Fibroblast of villous mesenchyme (primary cell): ENCODE results near the gene ZNF782. TPM values are rescaled to one million over a fixed set of nuclear protein-coding genes. Genes with fewer than 3 reads are reported as not detected.

ENCODE experiments used
- DNase-seq: peaks from one replicate; pipeline ENCODE4 v3.0.0-alpha.2; 2010; ENCODE audit warnings: low read depth
- H3K4me3 ChIP-seq: 2 replicates; pipeline ENCODE4 v1.5.1; 2011; ENCODE audit warnings: low read depth, mild to moderate bottlenecking, low read length
- total RNA-seq: library from RNA; depleted of rRNA; stranded (reverse); fragments of >200 nt; gene quantifications from 2 replicates; pipeline ENCODE4 v1.2.3, GENCODE V29; 2012
- TF ChIP-seq, protein P1 (sequence below): IDR thresholded peaks from 2 replicates; pipeline ENCODE4 v1.5.1; 2012; ENCODE audit warnings: low read depth, mild to moderate bottlenecking, low read length; ENCODE audit not compliant: insufficient read depth

Gene ZNF782
- total RNA-seq, 1 donor = 5.6 TPM

DNA sequence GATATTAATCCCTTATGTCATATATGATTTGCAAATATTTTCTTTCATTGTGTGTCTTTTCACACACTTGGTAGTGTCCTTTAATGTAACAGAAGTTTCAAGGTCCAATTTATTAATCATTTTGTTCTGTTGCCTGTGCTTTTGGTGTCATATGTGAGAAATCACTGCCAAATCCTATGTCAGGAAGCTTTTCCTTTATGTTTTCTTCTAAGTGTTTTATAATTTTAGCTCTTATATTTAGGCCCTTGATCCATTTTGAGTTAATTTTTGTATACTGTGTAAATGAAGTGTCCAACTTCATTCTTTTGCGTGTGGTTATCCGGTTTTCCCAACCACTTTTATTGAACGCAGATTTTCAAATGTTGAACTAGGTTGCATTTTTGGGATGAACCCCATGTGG is 70.3 kb downstream of the ZNF782 start:
- H3K4me3 ChIP-seq = no peak overlapping the region
- DNase-seq = no peak
- TF ChIP-seq, protein P1, sequence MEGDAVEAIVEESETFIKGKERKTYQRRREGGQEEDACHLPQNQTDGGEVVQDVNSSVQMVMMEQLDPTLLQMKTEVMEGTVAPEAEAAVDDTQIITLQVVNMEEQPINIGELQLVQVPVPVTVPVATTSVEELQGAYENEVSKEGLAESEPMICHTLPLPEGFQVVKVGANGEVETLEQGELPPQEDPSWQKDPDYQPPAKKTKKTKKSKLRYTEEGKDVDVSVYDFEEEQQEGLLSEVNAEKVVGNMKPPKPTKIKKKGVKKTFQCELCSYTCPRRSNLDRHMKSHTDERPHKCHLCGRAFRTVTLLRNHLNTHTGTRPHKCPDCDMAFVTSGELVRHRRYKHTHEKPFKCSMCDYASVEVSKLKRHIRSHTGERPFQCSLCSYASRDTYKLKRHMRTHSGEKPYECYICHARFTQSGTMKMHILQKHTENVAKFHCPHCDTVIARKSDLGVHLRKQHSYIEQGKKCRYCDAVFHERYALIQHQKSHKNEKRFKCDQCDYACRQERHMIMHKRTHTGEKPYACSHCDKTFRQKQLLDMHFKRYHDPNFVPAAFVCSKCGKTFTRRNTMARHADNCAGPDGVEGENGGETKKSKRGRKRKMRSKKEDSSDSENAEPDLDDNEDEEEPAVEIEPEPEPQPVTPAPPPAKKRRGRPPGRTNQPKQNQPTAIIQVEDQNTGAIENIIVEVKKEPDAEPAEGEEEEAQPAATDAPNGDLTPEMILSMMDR = no peak

DNA sequence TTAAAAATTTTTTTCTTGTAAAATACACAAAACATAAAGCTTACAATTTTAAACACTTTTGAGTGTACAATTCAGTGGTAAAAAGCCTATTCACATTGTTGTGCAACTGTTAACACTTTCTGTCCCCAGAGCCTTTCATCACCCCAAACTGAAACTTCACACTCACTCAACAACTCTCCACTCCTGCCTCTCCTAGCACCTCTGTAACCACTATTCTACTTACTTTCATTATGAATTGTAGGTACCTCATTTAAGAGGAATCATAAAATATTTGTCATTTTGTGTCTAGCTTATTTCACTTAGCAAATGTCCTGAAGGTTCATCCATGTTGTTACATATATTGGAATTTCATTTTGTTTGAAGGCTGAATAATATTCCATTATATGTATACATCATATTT is 72.1 kb downstream of the ZNF782 start:
- TF ChIP-seq, protein P1 = no peak
- no peak for DNase-seq
- no peak overlapping the region for H3K4me3 ChIP-seq

DNA sequence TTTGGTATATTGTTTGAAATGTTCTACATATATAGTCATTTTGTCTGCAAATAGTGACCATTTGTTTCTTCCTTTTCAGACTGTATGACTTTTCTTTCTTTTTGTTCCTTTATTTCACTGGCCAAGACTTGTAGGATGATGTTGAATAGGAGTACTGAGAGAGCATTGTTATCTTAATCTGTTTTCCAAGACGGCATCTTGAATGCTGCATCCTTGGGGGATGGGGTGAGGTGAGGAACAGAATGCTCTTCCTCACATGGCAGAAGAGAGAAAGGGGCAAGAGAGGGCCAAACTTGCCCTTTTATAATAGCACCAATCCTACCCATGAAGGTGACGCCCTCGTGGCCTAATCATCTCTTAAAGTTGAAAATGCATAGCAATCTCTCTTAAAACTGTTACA is 72.8 kb downstream of the ZNF782 start:
- TF ChIP-seq, protein P1 = no peak
- no peak overlapping the region for H3K4me3 ChIP-seq
- DNase-seq = no peak

DNA sequence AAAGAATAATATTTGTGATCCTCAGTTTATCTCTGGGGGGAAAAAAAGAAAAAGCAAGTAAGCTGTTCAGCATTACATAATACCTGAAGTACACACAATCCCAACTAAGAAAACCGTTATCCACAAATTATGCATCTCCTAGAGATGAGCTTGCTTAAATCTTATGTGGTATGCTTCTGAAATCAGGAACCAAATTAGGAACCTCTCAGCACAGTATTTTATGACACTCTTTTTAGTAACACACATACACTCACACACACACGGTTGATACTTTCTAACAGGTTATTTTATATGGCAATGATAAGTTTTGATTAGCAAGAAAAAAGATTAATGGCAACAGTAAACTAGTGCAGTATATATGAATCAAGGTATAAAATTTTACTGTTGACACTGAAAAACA is 75.2 kb downstream of the ZNF782 start:
- TF ChIP-seq, protein P1 = no peak
- H3K4me3 ChIP-seq = no peak overlapping the region
- DNase-seq = no peak

DNA sequence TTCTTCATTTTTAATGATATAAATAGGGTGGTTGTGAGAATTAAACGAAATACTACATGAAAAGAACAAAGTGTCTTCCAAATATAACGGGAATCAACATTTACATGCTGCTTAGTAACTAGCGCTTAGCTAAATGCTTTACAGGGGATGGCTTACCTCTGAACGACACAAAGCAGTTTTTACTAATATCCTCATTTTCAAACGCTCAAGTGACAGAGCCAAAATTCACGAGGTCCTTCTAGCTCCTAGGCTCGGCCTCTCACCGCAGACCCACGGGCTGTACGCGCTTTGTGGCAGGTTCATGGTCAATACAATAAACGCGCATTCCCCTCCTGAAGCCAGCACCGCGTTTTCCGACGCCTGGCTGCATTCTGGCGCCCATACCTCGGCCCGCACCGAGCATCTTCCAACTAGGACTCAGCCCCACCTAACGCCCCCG is 76.9 kb downstream of the ZNF782 start:
- H3K4me3 ChIP-seq = peak overlapping the region; percentile 86
- no peak for DNase-seq
- TF ChIP-seq, protein P1 = no peak

DNA sequence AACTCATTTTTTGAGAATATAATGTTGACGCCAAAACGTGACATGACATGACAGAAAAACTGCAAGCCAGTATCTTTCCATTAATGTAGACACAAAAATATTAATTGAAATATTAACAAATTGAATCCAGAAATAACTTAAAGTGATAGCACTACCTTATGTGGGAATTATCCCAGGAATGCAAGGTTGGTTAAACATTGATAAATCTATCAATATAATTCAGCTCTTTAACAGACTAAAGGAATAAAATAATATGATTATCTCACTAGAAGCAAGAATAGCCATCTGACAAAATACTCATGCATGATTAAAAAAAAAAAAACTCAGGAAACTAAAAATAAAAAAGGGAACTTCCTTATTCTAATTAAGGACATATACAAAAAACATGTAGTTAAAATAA is 83.2 kb downstream of the ZNF782 start:
- no peak for DNase-seq
- TF ChIP-seq, protein P1 = no peak
- H3K4me3 ChIP-seq = no peak overlapping the region

DNA sequence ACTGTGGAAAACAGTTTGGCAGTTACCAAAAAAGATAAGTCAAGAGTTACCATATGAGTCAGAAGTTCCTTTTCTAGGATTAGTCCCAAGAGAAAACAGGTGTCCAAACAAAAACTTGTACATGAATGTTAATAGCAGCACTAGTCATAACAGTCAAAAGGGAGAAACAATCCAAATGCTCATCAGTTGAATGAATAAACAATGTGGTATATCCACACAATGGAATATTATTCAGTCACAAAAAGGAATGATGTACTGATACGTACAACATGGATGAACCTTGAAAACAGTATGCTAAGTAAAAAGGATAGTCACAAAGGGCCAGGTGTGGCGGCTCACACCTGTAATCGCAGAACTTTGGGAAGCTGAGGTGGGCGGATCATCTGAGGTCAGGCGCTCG is 84.3 kb downstream of the ZNF782 start:
- H3K4me3 ChIP-seq = no peak overlapping the region
- TF ChIP-seq, protein P1 = no peak
- no peak for DNase-seq

Other genes starting within 250 kb of the ZNF782 start
- gene CDC14B, start 234.7 kb downstream of the ZNF782 start, total RNA-seq = 13.2 and 26.8 TPM in 2 replicates
- gene PRXL2C, start 199.2 kb downstream of the ZNF782 start, total RNA-seq = 15.5 and 21.6 TPM in 2 replicates
- 10.0 and 13.8 TPM in 2 replicates for gene ZNF510, start 76.4 kb downstream of the ZNF782 start, total RNA-seq
- not detected in 2 replicates for gene NUTM2G, start 74.3 kb upstream of the ZNF782 start, total RNA-seq
- 0.32 and 0.43 TPM in 2 replicates for gene CTSV, start 184.6 kb upstream of the ZNF782 start, total RNA-seq